Central memory CD8-positive, alpha-beta T cell (primary cell): ENCODE results near the gene SLC30A3.

Experiments
- ATAC-seq: fragments of 150-1000 bp; cut with Tn5 transposase; replicated peaks from 2 replicates; pipeline ENCODE4 v1.10.0; 2022; ENCODE audit warnings: mild to moderate bottlenecking, moderate FRiP score, moderate number of reproducible peaks; ENCODE audit not compliant: poor library complexity, severe bottlenecking; ENCODE audit errors: extremely low read depth
- DNase-seq, 2 donors: peaks; one replicate each; pipeline ENCODE4 v3.0.0; 2021; ENCODE audit warnings: low spot score in 2 of 2
- H3K27ac Mint-ChIP-seq: one replicate; pipeline ENCODE4 v1.8.0; 2022; ENCODE audit warnings: low read depth, mild to moderate bottlenecking, moderate library complexity, mixed read lengths
- H3K27me3 Mint-ChIP-seq: one replicate; pipeline ENCODE4 v1.8.0; 2022; ENCODE audit warnings: mixed read lengths
- H3K36me3 Mint-ChIP-seq: one replicate; pipeline ENCODE4 v1.8.0; 2022; ENCODE audit warnings: mild to moderate bottlenecking, moderate library complexity, mixed read lengths; ENCODE audit not compliant: insufficient read depth
- H3K4me1 Mint-ChIP-seq: one replicate; pipeline ENCODE4 v1.8.0; 2022; ENCODE audit warnings: mixed read lengths
- H3K4me3 Mint-ChIP-seq: one replicate; pipeline ENCODE4 v1.8.0; 2022; ENCODE audit warnings: mild to moderate bottlenecking, moderate library complexity, mixed read lengths
- H3K9me3 Mint-ChIP-seq: one replicate; pipeline ENCODE4 v1.8.0; 2022; ENCODE audit warnings: mixed read lengths

SLC30A3 gene

DNA sequence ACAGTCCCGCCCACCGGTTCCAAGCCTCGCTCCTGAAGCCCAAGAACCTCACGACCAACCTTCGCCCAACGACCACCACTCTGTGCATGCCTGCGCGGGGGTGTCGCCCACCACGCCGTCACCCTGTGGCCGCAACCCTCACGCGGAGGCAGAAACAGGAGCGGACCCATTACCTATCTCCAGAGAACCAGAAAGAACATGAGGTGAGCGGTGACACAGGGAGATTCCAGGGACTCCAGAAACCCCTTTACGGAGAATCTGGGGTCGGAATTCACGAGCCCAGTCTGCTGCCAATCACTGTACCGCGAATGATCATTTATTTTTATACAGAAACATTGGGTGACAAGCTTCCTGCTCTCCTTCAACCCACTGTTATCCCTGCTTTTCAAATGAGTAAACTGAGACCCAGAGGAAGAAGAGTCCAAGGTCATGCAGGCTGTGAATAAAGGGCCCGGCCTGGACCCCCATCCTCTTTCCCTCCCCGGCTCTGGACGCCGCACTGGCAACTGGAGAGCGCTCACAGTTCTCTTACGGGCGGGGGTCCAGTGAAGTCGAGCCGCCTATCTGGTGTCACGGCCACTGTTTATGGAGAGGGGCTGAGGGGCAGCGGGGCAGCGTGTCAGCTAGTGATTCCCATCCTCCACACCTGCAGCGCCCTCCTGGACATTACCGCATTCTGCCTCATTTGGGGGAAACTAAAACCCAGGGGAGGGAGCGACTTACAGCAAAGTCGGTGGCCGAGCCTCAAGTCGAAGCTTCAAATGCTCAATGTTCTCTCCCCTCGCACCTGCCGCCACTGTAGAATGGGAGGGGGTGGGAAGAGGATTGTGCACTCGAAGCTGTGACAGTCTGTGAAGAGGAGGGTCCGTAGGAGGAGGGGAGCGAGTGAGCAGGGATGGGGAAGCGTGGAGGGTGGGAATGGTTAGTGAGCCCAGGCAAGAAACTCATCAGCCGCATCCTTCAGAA lies 723 bp upstream of the SLC30A3 start:
- Mint-ChIP-seq H3K27me3 (peaks cover 54% of the 10 kb centered on the region), H3K4me1 (peaks cover 26% of the 10 kb centered on the region), H3K9me3 (no peaks in the 10 kb centered on the region), H3K27ac (peak overlapping the region; percentile 16), H3K4me3 (peak overlapping the region; percentile 85), H3K36me3 (no peaks in the 10 kb centered on the region)
- ATAC-seq, result no peak
- no peak for DNase-seq

DNA sequence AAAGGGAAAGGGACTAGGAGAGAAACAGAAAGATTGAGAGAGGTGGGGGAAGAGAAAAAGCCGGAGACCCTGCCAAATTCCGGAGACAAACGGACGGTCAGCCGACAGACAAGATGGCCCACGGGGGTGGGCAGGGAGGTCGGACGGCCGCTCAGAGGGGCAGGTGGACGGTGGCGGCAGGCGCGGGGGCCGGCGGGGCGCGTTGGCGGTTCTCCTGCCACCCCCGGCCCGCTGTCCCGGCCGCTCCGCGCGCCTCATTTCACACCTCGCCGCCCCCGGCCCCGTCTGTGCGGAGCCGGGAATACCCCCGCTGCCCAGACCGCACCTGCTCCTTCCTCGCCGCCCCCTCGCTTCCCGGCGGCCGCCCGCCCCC lies 935 bp downstream of the SLC30A3 start:
- H3K9me3 Mint-ChIP-seq, result no peaks in the 10 kb centered on the region
- no peaks in the 10 kb centered on the region for H3K36me3 Mint-ChIP-seq
- peaks cover 71% of the 10 kb centered on the region for H3K27me3 Mint-ChIP-seq
- peak overlapping the region; percentile 50 for H3K4me3 Mint-ChIP-seq
- H3K27ac Mint-ChIP-seq, result no peak overlapping the region
- no peak for ATAC-seq
- no peak for DNase-seq
- peaks cover 26% of the 10 kb centered on the region for H3K4me1 Mint-ChIP-seq

DNA sequence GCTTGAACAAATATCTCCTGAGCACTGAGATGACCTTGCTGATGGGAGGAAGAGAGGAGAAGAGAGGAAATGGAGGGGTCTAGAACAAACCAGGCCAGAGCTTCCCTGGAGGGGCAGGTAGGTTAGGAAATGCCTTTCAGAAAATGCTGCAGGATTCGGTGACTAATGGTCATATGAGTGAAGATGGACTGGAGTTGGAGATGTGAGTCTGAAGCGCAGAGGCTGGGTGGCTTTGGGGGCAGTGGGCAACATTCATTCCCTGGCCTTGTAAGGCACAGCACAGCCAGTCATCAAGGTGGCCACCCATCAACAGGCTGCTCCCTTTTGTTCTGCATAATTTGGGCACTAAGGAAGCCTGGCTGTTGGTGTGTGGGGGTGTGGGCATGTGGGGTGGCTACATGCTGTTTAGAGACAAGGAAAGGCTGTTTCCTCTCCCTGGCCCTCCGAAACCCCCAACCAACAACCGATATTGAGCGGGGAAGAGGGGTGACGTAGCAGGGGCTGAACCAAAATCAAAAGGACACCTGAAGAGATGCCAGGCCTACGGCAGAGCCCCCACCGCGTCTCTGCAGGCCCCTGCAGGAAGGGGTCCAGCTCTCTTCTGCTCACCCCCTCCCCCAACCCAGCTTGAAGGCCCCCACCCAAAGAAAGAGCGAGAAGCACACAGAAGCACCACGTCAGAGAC lies 1.5 kb downstream of the SLC30A3 start:
- Mint-ChIP-seq H3K27ac (no peak overlapping the region), H3K27me3 (peaks cover 76% of the 10 kb centered on the region), H3K36me3 (no peaks in the 10 kb centered on the region), H3K9me3 (no peaks in the 10 kb centered on the region), H3K4me1 (peaks cover 26% of the 10 kb centered on the region), H3K4me3 (peak overlapping the region; percentile 50)
- ATAC-seq (no peak), DNase-seq (no peak)

DNA sequence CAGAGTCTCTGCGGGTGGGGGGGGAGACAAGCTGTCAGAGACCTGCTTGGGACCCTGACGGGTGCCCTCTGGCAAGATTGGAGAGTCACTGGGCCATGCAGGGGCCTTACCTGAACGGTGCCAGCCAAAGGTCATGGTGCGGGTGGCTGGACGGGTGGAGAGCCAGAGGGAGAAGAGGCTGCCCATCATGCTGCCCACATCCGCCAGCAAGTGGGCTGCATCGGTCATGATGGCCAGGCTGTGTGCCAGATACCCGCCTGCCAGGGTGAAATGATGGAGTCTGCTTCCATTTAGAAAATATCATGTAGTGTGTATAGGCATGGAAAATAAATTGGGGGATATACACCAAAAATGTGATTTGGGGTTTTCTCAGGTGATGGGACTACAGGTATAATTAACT lies 4.8 kb downstream of the SLC30A3 start:
- Mint-ChIP-seq H3K9me3 (no peaks in the 10 kb centered on the region), H3K27ac (no peak overlapping the region), H3K36me3 (no peaks in the 10 kb centered on the region), H3K27me3 (peaks cover 83% of the 10 kb centered on the region), H3K4me1 (peaks cover 12% of the 10 kb centered on the region), H3K4me3 (no peak overlapping the region)
- DNase-seq (no peak), ATAC-seq (no peak)

DNA sequence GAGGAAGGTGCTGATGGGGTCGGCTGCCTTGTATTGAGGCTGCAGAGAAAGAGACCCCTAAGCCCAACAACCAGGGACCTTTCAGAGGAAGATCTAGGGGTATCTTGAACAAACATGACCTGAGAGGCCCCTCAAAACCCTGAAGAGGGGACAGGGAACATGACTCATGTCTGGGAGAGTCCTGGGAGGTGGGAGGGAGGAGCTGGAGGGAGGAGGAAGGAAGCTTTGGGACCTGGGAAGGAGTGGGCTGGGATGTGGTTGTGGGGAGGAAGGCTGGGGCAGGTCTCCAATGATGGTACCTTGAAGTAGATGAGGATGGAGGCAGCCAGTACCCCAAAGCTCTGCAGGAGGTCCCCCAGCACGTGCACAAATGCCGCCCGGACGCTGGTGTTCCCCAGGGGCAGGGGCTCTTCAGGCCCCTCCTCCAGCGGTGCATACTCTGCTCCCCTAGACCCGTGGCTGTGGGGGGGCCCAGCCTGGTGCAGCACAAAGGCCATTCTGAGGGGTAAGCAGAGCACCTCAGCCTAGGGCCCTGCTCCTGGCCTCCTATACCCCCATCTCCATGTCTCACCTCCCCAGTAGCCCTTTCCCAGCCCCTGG lies 5.9 kb downstream of the SLC30A3 start:
- H3K27me3 Mint-ChIP-seq, result peaks cover 80% of the 10 kb centered on the region

DNA sequence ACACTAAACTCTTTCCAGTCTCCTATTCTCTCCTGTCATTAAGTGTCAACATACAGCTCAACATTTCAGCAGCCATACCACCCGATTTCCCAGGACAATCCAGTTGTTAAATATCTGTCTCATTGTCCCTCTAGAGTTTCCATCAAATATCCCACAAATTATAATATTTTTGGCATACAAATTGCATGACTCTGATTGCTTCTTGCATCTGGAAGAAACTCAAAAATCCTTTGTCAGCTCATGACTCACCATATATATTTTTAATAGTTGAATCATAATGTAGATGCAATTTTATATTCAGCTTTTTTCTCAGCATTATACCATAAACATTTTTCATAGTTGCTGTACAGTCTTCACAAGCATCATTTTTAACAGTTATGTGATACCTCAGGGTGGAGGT lies 7.2 kb downstream of the SLC30A3 start:
- H3K27me3 Mint-ChIP-seq, result peaks cover 80% of the 10 kb centered on the region
- no peak overlapping the region for H3K27ac Mint-ChIP-seq
- no peaks in the 10 kb centered on the region for H3K4me1 Mint-ChIP-seq
- H3K9me3 Mint-ChIP-seq, result no peaks in the 10 kb centered on the region
- ATAC-seq (no peak), DNase-seq (no peak)
- no peaks in the 10 kb centered on the region for H3K36me3 Mint-ChIP-seq
- no peak overlapping the region for H3K4me3 Mint-ChIP-seq

More for the DNA sequence above, 5.9 kb downstream of the SLC30A3 start:
- no peak overlapping the region for H3K27ac Mint-ChIP-seq
- no peak overlapping the region for H3K4me3 Mint-ChIP-seq
- H3K9me3 Mint-ChIP-seq, result no peaks in the 10 kb centered on the region
- no peak for DNase-seq
- H3K4me1 Mint-ChIP-seq, result peaks cover 10% of the 10 kb centered on the region
- ATAC-seq, result no peak
- H3K36me3 Mint-ChIP-seq, result no peaks in the 10 kb centered on the region

DNA sequence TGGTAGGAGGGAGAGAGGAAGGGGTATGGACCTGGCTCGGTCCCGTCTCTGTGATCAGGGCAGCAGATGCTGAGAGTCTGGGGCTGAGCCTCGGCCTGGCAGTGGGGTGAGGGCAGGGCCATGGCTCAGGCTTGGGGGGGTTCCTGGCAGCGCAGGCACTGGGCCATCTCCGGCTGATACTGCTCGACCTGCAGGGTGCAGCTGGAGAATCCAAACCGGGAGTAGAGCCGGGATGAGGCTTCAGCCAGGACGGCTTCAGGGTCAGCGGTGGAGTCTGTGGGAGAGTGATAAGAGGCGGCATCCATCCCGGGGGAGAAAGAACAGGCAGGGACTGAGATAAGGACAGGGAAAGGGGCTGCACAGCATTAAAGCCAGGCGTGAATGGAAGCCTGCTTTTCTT lies 7.7 kb downstream of the SLC30A3 start:
- no peak overlapping the region for H3K27ac Mint-ChIP-seq
- no peak for DNase-seq
- no peaks in the 10 kb centered on the region for H3K4me1 Mint-ChIP-seq
- no peaks in the 10 kb centered on the region for H3K9me3 Mint-ChIP-seq
- no peak overlapping the region for H3K4me3 Mint-ChIP-seq
- peaks cover 78% of the 10 kb centered on the region for H3K27me3 Mint-ChIP-seq
- ATAC-seq, result no peak
- no peaks in the 10 kb centered on the region for H3K36me3 Mint-ChIP-seq

DNA sequence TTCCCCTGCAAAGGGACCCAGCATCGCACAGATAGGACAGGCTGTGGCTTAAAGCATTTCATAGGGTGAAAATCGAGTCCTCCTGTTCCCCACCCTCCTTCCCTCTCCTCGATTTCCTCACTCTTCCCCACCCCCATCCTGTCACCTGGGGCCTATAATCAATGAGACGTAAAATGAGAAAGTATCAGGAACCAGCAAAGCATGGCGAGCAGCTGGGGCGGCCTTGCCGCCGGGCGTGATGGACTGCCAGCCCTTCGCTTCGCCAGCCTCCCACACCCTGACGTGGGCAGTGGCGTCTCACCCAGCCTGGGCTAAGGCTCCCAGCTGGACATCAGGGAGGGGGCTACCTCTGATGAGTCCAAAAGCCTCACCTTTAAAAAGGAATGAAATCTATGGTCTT lies 11.1 kb downstream of the SLC30A3 start:
- Mint-ChIP-seq H3K27me3 (peaks cover 53% of the 10 kb centered on the region), H3K4me1 (no peaks in the 10 kb centered on the region), H3K9me3 (no peaks in the 10 kb centered on the region), H3K4me3 (no peak overlapping the region), H3K36me3 (no peaks in the 10 kb centered on the region), H3K27ac (no peak overlapping the region)
- no peak for DNase-seq
- ATAC-seq, result no peak

DNA sequence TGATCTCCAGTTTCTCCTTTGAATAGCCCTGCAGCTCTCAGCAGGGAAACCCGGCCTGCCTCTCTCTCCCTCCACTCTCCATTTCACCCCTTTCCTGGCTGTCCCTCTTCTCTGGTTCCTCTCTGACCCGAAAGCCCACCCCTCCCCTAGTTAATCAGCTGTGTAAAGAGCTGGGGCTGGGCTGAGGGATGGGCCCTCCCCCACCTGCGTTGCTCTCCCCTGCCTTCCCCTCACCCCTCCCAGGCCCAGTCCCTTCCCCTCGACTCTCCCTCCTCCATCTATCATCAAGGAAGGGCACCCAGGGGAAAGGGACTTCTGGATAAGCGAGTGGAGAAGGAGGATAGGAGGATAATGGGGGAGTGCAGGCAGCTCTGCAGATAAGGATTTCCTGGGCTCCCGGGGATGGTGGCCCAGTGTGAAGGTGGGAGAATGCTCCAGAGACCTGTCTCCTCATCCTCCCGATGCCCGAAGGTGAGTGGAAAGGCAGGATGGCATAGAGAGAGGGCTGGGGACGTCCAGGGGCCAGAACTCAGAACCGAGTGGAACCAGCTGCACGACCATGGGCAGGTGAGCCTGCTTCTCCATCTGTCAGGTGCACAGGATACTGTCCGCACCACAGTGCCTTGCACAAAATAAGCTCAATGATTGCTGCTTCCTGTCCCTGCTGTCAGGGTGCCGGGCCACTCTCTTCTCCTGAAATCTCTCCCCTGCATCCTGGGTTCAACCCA lies 12.0 kb downstream of the SLC30A3 start:
- Mint-ChIP-seq H3K36me3 (no peaks in the 10 kb centered on the region), H3K27ac (no peak overlapping the region), H3K9me3 (no peaks in the 10 kb centered on the region), H3K4me1 (no peaks in the 10 kb centered on the region), H3K27me3 (peaks cover 44% of the 10 kb centered on the region), H3K4me3 (no peak overlapping the region)
- DNase-seq (no peak), ATAC-seq (no peak)

DNA sequence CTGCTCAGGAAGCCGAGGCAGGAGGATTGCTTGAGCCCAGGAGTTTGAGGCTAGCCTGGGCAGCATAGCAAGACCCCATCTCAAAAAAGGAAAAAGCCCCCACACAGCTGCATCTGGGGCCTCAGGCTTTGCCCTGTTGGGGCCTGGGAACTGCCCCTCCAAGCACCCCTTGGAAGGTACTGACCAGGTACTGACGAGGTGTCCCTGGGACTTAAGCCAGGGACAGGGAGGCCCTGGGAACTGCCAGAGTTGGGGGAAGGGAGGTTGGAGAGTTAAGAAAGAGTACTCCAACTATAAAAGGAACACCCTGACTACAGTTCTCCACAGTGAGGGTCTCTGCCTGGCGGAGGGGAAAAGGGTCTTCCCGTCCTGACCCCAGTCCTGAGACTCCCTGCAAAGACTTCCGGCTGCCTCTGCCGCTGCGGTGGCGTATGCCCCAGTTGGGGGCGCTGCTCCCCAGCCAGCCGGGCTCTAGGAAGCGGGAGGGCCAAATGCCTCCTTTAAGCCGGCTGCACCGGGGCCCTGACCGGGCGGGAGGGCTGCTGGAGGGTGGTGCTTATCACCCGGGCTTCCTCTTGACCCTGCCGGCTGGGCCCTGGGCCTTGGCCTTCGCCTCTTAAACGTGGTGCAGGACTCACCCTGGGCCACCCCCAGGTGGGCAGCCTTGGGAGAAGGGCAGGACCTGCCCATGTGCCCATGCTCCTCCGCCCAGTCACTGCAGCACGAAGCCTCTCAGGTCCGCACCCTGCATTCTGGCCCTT lies 12.8 kb downstream of the SLC30A3 start:
- H3K27ac Mint-ChIP-seq, result no peak overlapping the region
- ATAC-seq, result no peak
- H3K9me3 Mint-ChIP-seq, result no peaks in the 10 kb centered on the region
- H3K4me3 Mint-ChIP-seq, result no peak overlapping the region
- peak in 1 of 2 donors; percentile 27 for DNase-seq
- H3K27me3 Mint-ChIP-seq, result peaks cover 37% of the 10 kb centered on the region
- no peaks in the 10 kb centered on the region for H3K4me1 Mint-ChIP-seq
- H3K36me3 Mint-ChIP-seq, result no peaks in the 10 kb centered on the region

DNA sequence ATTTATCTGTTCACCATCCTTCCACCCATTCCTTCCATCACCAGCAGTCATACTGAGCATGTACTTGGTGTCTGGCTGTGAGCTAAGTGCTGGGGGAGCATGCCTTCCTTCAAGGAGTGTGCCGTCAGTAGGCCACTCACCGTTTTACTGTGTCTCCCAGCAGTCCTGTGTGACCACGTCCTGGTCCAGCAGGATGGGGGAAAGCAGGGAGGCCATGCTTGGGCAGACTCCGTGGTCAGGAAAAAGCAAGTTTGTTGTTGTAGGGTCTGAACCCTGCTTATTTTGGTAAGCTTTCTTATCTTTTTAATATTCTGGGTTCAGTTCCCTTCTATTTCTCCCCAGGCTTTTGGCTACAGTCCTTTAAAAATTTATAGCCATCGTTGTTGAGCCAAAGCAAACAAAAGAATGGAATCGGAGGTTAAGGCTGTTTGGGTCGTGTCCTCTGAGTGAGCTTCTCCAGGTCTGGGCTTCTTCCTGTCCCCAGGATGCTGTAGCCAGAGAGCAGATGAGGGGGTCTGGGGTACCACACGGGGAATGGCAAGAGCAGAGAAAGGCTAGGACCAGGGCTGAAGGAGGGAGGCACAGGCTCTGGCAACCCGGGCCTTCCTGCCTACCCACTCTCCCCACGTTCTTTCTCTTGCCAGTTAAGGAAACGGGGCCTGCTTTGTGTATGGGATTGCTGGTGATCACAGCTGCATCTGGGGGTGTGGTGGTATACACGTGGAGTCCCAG lies 13.5 kb downstream of the SLC30A3 start:
- no peaks in the 10 kb centered on the region for H3K9me3 Mint-ChIP-seq
- no peaks in the 10 kb centered on the region for H3K4me1 Mint-ChIP-seq
- peaks cover 30% of the 10 kb centered on the region for H3K27me3 Mint-ChIP-seq
- H3K36me3 Mint-ChIP-seq, result no peaks in the 10 kb centered on the region
- DNase-seq (no peak), ATAC-seq (no peak)
- H3K4me3 Mint-ChIP-seq, result no peak overlapping the region
- H3K27ac Mint-ChIP-seq, result no peak overlapping the region
